Large intestine (tissue), 3 donors: ENCODE results near the gene PDZK1. TPM values are rescaled to one million over a fixed set of nuclear protein-coding genes. Genes with fewer than 3 reads are reported as not detected.
"Not testable (repeated sequence)": the region's sequence is repeated elsewhere in the genome, so short reads cannot be mapped to it uniquely, and the experiment has no call there.

Source experiments
- DNase-seq, 2 donors: peaks; one replicate each; pipeline versions ENCODE4 v3.0.0 to v3.0.0-alpha.2; 2013
- H3K27ac ChIP-seq: one replicate; pipeline ENCODE4 v1.5.1; 2013; ENCODE audit warnings: low read length
- H3K27me3 ChIP-seq: 2 replicates; pipeline ENCODE4 v1.6.1; 2013; ENCODE audit warnings: low read length; ENCODE audit not compliant: control insufficient read depth, insufficient read depth
- H3K36me3 ChIP-seq: 2 replicates; pipeline ENCODE4 v1.6.1; 2013; ENCODE audit warnings: low read length; ENCODE audit not compliant: control insufficient read depth, insufficient read depth
- H3K4me1 ChIP-seq: one replicate; pipeline ENCODE4 v1.6.1; 2013; ENCODE audit warnings: low read length; ENCODE audit not compliant: control insufficient read depth, insufficient read depth
- H3K4me3 ChIP-seq: one replicate; pipeline ENCODE4 v1.5.1; 2013; ENCODE audit warnings: low read length
- H3K9me3 ChIP-seq: one replicate; pipeline ENCODE4 v1.6.1; 2013; ENCODE audit warnings: mild to moderate bottlenecking, low read depth, low read length, moderate library complexity; ENCODE audit not compliant: control insufficient read depth
- WGBS: methylation state at CpG from one replicate; pipeline ENCODE4 v1.1.5; 2013; ENCODE audit warnings: low lambda C conversion rate; ENCODE audit not compliant: insufficient coverage; 5-methylcytosine and 5-hydroxymethylcytosine counted together
- polyA plus RNA-seq: library from polyadenylated mRNA; unstranded; fragments of 120-200 nt; gene quantifications from one replicate; pipeline ENCODE4 v1.2.1, GENCODE V29; 2013

The PDZK1 gene
- polyA plus RNA-seq, 1 donor, result 62.3 TPM

DNA sequence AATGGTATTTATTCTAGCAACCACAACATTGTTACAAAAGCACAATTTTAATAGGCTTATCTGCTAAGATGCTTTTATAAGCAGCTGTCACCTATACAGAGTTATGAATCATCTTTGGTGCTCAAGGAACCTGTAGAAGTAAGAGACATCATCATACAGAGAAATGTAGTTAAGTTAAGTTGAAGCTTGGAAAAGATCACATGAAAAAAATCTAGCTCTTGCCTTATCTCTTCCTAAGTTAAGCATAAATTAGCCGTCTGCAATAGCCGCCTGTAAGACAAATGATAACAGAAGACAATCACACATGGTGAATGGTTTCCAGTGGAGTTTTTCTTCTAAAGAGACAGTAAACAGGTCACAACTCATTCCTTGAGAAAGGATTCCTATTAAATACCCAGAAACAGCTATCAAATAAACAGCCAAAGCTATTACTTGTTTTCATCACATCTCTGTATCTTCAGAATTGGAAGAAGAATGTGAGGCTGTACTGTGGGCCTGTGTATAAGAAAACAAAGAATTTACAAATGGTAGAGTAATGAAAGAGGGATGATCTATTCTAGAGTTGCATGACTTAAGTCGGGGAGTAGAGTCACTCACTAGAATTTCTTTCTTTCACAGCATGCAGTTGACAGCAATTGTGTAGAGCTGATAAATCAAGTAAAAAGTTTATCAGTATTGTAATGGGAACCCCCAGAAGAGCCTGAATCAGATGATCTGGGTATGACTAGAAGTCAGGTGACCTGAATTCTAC lies 36.0 kb downstream of the PDZK1 start:
- H3K9me3 ChIP-seq, DNase-seq, H3K4me3 ChIP-seq, H3K27me3 ChIP-seq, H3K36me3 ChIP-seq, H3K4me1 ChIP-seq, H3K27ac ChIP-seq: not testable (repeated sequence)
- WGBS, result no CpG with 5 or more reads among the region's 3 CpGs

GRCh38 chr1:145665015-145665414 lies 42.2 kb downstream of the PDZK1 start:
- H3K4me1 ChIP-seq, H3K27me3 ChIP-seq, H3K9me3 ChIP-seq, H3K27ac ChIP-seq, H3K4me3 ChIP-seq, H3K36me3 ChIP-seq, DNase-seq: not testable (repeated sequence)
- no CpG with 5 or more reads among the region's 4 CpGs for WGBS

DNA sequence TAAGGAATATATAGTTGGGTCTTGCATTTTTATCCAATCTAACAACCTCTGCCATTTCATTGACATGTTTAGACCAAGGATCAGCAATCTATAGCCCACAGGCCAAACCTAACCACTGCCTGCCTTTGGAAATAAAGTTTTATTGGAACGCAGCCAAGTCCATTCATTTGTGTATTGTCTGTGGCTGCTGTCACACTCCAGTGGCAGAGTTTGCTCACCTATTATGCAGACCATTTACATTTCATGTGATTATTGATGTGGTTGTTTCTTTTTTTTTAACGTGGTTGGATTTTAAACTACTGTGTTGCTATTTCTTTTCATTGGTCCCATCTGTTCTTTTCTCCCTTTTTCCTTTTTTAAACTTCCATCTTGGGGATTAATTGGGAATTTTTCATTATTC lies 44.7 kb downstream of the PDZK1 start:
- H3K27ac ChIP-seq, DNase-seq, H3K9me3 ChIP-seq, H3K36me3 ChIP-seq, H3K27me3 ChIP-seq, H3K4me3 ChIP-seq, H3K4me1 ChIP-seq: not testable (repeated sequence)
- WGBS, result no CpG with 5 or more reads among the region's 2 CpGs

GRCh38 chr1:145656245-145656943 lies 50.8 kb downstream of the PDZK1 start:
- not testable (repeated sequence) for H3K4me1 ChIP-seq, H3K9me3 ChIP-seq, H3K4me3 ChIP-seq, H3K27ac ChIP-seq, H3K36me3 ChIP-seq, H3K27me3 ChIP-seq
- DNase-seq, result peak in 1 of 2 donors; percentile 1
- WGBS, result 100% methylated on average over 1 of the region's 7 CpGs

GRCh38 chr1:145643990-145644389 lies 63.2 kb downstream of the PDZK1 start:
- not testable (repeated sequence) for H3K4me3 ChIP-seq, H3K9me3 ChIP-seq, DNase-seq, H3K36me3 ChIP-seq, H3K27me3 ChIP-seq, H3K27ac ChIP-seq, H3K4me1 ChIP-seq
- no CpG with 5 or more reads among the region's 1 CpG for WGBS

GRCh38 chr1:145641886-145642285 lies 65.3 kb downstream of the PDZK1 start:
- no CpG with 5 or more reads among the region's 2 CpGs for WGBS
- H3K36me3 ChIP-seq, DNase-seq, H3K4me3 ChIP-seq, H3K27me3 ChIP-seq, H3K9me3 ChIP-seq, H3K4me1 ChIP-seq, H3K27ac ChIP-seq: not testable (repeated sequence)

DNA sequence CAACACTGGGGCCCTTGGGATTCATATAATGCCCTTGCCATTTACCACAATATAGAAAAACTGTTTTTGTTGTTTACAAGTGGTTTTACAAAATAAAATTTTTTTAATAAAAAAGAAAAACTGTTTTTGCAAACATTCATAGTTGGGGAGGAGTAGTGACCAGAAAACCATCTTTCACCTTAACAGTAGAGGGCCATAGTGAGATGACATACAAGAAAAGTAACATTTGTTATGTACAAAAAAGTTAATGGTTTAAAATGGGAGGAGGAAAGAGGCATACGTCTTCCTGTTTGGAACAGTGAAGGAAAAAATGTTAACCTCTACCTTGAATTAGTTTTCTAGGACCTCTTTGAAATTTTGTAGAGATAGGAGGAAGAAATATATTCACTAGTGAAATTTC lies 70.9 kb downstream of the PDZK1 start:
- DNase-seq, H3K9me3 ChIP-seq, H3K4me1 ChIP-seq, H3K4me3 ChIP-seq, H3K27me3 ChIP-seq, H3K36me3 ChIP-seq, H3K27ac ChIP-seq: not testable (repeated sequence)
- no CpG with 5 or more reads among the region's 1 CpG for WGBS

- not testable (repeated sequence) for H3K9me3 ChIP-seq, H3K4me1 ChIP-seq, H3K27ac ChIP-seq, H3K27me3 ChIP-seq, H3K4me3 ChIP-seq, H3K36me3 ChIP-seq, DNase-seq
- no CpG with 5 or more reads among the region's 1 CpG for WGBS
Measured at GRCh38 chr1:145622177-145622576, 85.0 kb downstream of the PDZK1 start.

Other genes starting within 250 kb of the PDZK1 start
- gene GPR89A, start 99.4 kb downstream of the PDZK1 start, polyA plus RNA-seq, result 46.0 TPM
- gene CD160, start 12.1 kb upstream of the PDZK1 start, polyA plus RNA-seq, result 2.6 TPM
- 14.7 TPM for gene RNF115, start 116.7 kb upstream of the PDZK1 start, polyA plus RNA-seq
- 26.1 TPM for gene POLR3C, start 116.8 kb upstream of the PDZK1 start, polyA plus RNA-seq
- gene NUDT17, start 138.3 kb upstream of the PDZK1 start, polyA plus RNA-seq, result 5.1 TPM
- gene PIAS3, start 151.7 kb upstream of the PDZK1 start, polyA plus RNA-seq, result 25.6 TPM
- gene ANKRD35, start 178.5 kb upstream of the PDZK1 start, polyA plus RNA-seq, result 0.93 TPM
- gene ITGA10, start 202.7 kb upstream of the PDZK1 start, polyA plus RNA-seq, result 1.1 TPM
- gene PEX11B, start 211.3 kb upstream of the PDZK1 start, polyA plus RNA-seq, result 33.6 TPM
- 122 TPM for gene RBM8A, start 220.1 kb upstream of the PDZK1 start, polyA plus RNA-seq